A549 treated with RU486 at 1 μM for 4 hours (cell line): Measurements from ENCODE around the gene TMEM139. TPM values are rescaled to one million over a fixed set of nuclear protein-coding genes. Genes with fewer than 3 reads are reported as not detected.

Source experiments
- total RNA-seq: library from RNA; stranded (reverse); fragments of 200-300 nt; extraction: Qiagen RNA extraction; gene quantifications from 5 replicates; pipeline ENCODE4 v1.2.3, GENCODE V29; 2022; ENCODE audit warnings: low read depth

Gene TMEM139
- total RNA-seq: 0.85 to 1.7 TPM (median 1.4 TPM) in 5 replicates

GRCh38 chr7:143284591-143285469 lies at the start of gene TMEM139:
TSS of gene TMEM139 (plus strand) at chr7:143284958. CDS start at chr7:143285958, 1,000 bp downstream.

GRCh38 chr7:143263266-143264195 lies 21.2 kb upstream of the TMEM139 start, which contains the start of gene GSTK1:
TSS of gene GSTK1 (plus strand) at chr7:143263441. CDS start at chr7:143263514, 73 bp downstream.

GRCh38 chr7:143287935-143288826 lies 3.4 kb downstream of the TMEM139 start, which contains the start of gene CASP2:
TSS of gene CASP2 (plus strand) at chr7:143288351. CDS start at chr7:143288456, 105 bp downstream.

GRCh38 chr7:143315776-143316175 lies 31.0 kb downstream of the TMEM139 start, which contains the start of gene CLCN1:
TSS of gene CLCN1 (plus strand) at chr7:143316111. CDS start at chr7:143316213, 102 bp downstream.

Other genes with a start within 250 kb of the TMEM139 start
- not detected in 5 replicates for gene OR6V1, start 232.6 kb upstream of the TMEM139 start, total RNA-seq
- 0.28 TPM in 1 of 5 replicates, not detected in the others for gene PIP, start 152.9 kb upstream of the TMEM139 start, total RNA-seq
- gene TAS2R39, start 101.5 kb upstream of the TMEM139 start, total RNA-seq: not detected in 5 replicates
- gene TAS2R40, start 62.9 kb upstream of the TMEM139 start, total RNA-seq: not detected in 5 replicates
- gene GSTK1, start 21.5 kb upstream of the TMEM139 start, total RNA-seq: 111 to 134 TPM (median 116 TPM) in 5 replicates
- gene CASP2, start 3.4 kb downstream of the TMEM139 start, total RNA-seq: 17.1 to 23.9 TPM (median 20.9 TPM) in 5 replicates
- 0.06 to 0.11 TPM in 2 of 5 replicates, not detected in the others for gene CLCN1, start 31.2 kb downstream of the TMEM139 start, total RNA-seq
- 0.33 to 0.71 TPM (median 0.46 TPM) in 5 replicates for gene FAM131B, start 77.8 kb downstream of the TMEM139 start, total RNA-seq
- gene ZYX, start 96.4 kb downstream of the TMEM139 start, total RNA-seq: 142 to 207 TPM (median 178 TPM) in 5 replicates
- not detected in 5 replicates for gene EPHA1, start 123.9 kb downstream of the TMEM139 start, total RNA-seq
- not detected in 5 replicates for gene TAS2R60, start 158.5 kb downstream of the TMEM139 start, total RNA-seq
- not detected in 5 replicates for gene TAS2R41, start 192.9 kb downstream of the TMEM139 start, total RNA-seq